Type B pancreatic cell (in vitro differentiated cells): ENCODE measurements around the gene LEO1. TPM values are rescaled to one million over a fixed set of nuclear protein-coding genes. Genes with fewer than 3 reads are reported as not detected.

Experiments used
- DNase-seq: peaks from one replicate; pipeline ENCODE4 v3.0.0; 2021; ENCODE audit warnings: mixed read lengths; ENCODE audit not compliant: unreplicated experiment; ENCODE audit errors: extremely low spot score
- H3K27ac Mint-ChIP-seq: 2 replicates; pipeline ENCODE4 v1.8.0; 2021; ENCODE audit warnings: mild to moderate bottlenecking, mixed read lengths
- H3K27me3 Mint-ChIP-seq: 2 replicates; pipeline ENCODE4 v1.8.0; 2021; ENCODE audit warnings: mixed read lengths
- H3K36me3 Mint-ChIP-seq: 2 replicates; pipeline ENCODE4 v1.8.0; 2021; ENCODE audit warnings: mixed read lengths
- H3K4me1 Mint-ChIP-seq: one replicate; pipeline ENCODE4 v1.8.0; 2021; ENCODE audit warnings: mixed read lengths; ENCODE audit not compliant: unreplicated experiment
- H3K4me3 Mint-ChIP-seq: 2 replicates; pipeline ENCODE4 v1.8.0; 2021; ENCODE audit warnings: mild to moderate bottlenecking, mixed read lengths
- H3K9me3 Mint-ChIP-seq: 2 replicates; pipeline ENCODE4 v1.8.0; 2021; ENCODE audit warnings: mixed read lengths
- CTCF ChIP-seq: fragments of 200-600 bp; sonication (generic); conservative IDR thresholded peaks from 2 replicates; pipeline ENCODE4 v1.5.0; 2021; ENCODE audit warnings: antibody characterized with exemption, mild to moderate bottlenecking
- total RNA-seq: library from RNA; stranded (reverse); gene quantifications from 2 replicates; pipeline ENCODE4 v1.2.1, GENCODE V29; 2021; ENCODE audit warnings: low replicate concordance

The LEO1 gene
- total RNA-seq, 1 donor from 2014 or later = 30.0 TPM

- Mint-ChIP-seq H3K9me3 (peaks cover 4% of the 10 kb centered on the region), H3K27me3 (peaks cover 9% of the 10 kb centered on the region), H3K4me3 (peak within 1 kb of the TSS; percentile 98), H3K27ac (peak within 1 kb of the TSS; percentile 99), H3K36me3 (no peaks in the 10 kb centered on the region), H3K4me1 (peaks cover 30% of the 10 kb centered on the region)
- no peak for TF ChIP-seq CTCF
- DNase-seq = peak; percentile 95
Measured at GRCh38 chr15:52018693-52019393, 47.3 kb upstream of the LEO1 start, which contains the start of gene MAPK6. TSS of gene MAPK6 (plus strand) at chr15:52019219. CDS start at chr15:52046461, 27,242 bp downstream.

- peaks cover 4% of the 10 kb centered on the region for H3K9me3 Mint-ChIP-seq
- no peak for TF ChIP-seq CTCF
Measured at GRCh38 chr15:52018244-52018643, 46.7 kb upstream of the LEO1 start.

GRCh38 chr15:52016316-52016715 is 44.7 kb upstream of the LEO1 start:
- Mint-ChIP-seq H3K4me1 (peaks cover 23% of the 10 kb centered on the region), H3K9me3 (peaks cover 4% of the 10 kb centered on the region), H3K27me3 (peaks cover 9% of the 10 kb centered on the region), H3K27ac (no peak overlapping the region), H3K4me3 (no peak overlapping the region), H3K36me3 (no peaks in the 10 kb centered on the region)
- DNase-seq = no peak
- no peak for TF ChIP-seq CTCF

More at GRCh38 chr15:52018244-52018643, 46.7 kb upstream of the LEO1 start:
- no peak for DNase-seq
- H3K4me1 Mint-ChIP-seq = peaks cover 28% of the 10 kb centered on the region
- H3K4me3 Mint-ChIP-seq = peak overlapping the region; percentile 96
- no peaks in the 10 kb centered on the region for H3K36me3 Mint-ChIP-seq
- H3K27me3 Mint-ChIP-seq = peaks cover 9% of the 10 kb centered on the region
- peak overlapping the region; percentile 99 for H3K27ac Mint-ChIP-seq

GRCh38 chr15:52014616-52015015 is 43.0 kb upstream of the LEO1 start:
- Mint-ChIP-seq H3K27me3 (peaks cover 9% of the 10 kb centered on the region), H3K27ac (no peak overlapping the region), H3K36me3 (no peaks in the 10 kb centered on the region), H3K4me1 (peaks cover 14% of the 10 kb centered on the region), H3K9me3 (peaks cover 4% of the 10 kb centered on the region), H3K4me3 (no peak overlapping the region)
- no peak for DNase-seq
- TF ChIP-seq CTCF = no peak

- peaks cover 4% of the 10 kb centered on the region for H3K9me3 Mint-ChIP-seq
- H3K27me3 Mint-ChIP-seq = peaks cover 4% of the 10 kb centered on the region
- H3K4me1 Mint-ChIP-seq = peaks cover 15% of the 10 kb centered on the region
- no peaks in the 10 kb centered on the region for H3K36me3 Mint-ChIP-seq
- DNase-seq = no peak
- H3K4me3 Mint-ChIP-seq = no peak overlapping the region
- TF ChIP-seq CTCF = no peak
- H3K27ac Mint-ChIP-seq = no peak overlapping the region
Measured at GRCh38 chr15:52013151-52013791, 41.7 kb upstream of the LEO1 start.
